Astrocyte (in vitro differentiated cells and primary cell): ENCODE results near the gene C4orf54.

Experiments
- CTCF ChIP-seq: IDR thresholded peaks from 2 replicates; pipeline ENCODE4 v1.5.1; 2011; ENCODE audit warnings: low read depth, mild to moderate bottlenecking, inconsistent platforms, low read length, moderate library complexity; ENCODE audit not compliant: insufficient read depth
- EZH2 ChIP-seq: IDR thresholded peaks from 2 replicates; pipeline ENCODE4 v1.6.1; 2012; ENCODE audit warnings: mild to moderate bottlenecking, low read length, inconsistent platforms; ENCODE audit not compliant: insufficient read depth

GRCh38 chr4:99640676-99641075 lies 17.0 kb downstream of the C4orf54 start:
- no peak for TF ChIP-seq CTCF
- TF ChIP-seq EZH2, result no peak
